HG02938 (cell line): Measurements from ENCODE around the gene C2orf42.
"Not testable (repeated sequence)": the region's sequence is repeated elsewhere in the genome, so short reads cannot be mapped to it uniquely, and the experiment has no call there.

Experiments
- ATAC-seq: cut with Tn5 transposase; IDR thresholded peaks from one replicate; pipeline ENCODE4 v1.9.1; 2021; ENCODE audit warnings: mild to moderate bottlenecking, moderate library complexity; ENCODE audit not compliant: unreplicated experiment

Gene C2orf42

DNA sequence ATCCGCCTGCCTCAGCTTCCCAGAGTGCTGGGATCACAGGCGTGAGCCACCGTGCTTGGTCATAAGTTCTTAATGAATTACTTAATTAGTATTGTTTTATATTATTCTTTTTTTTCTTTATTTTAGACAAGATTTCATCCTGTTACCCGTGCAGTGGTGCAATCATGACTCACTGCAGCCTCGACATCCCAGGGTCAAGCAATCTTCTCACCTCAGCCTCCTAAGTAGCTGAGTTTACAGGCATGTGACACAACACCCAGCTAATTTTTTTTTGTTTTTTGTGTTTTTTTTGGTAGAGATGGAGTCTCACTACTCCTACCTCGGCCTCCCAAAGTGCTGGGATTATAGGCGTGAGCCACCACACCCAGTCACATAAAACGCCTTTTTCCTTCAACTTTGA lies 17.3 kb downstream of the C2orf42 start:
- no peak for ATAC-seq

DNA sequence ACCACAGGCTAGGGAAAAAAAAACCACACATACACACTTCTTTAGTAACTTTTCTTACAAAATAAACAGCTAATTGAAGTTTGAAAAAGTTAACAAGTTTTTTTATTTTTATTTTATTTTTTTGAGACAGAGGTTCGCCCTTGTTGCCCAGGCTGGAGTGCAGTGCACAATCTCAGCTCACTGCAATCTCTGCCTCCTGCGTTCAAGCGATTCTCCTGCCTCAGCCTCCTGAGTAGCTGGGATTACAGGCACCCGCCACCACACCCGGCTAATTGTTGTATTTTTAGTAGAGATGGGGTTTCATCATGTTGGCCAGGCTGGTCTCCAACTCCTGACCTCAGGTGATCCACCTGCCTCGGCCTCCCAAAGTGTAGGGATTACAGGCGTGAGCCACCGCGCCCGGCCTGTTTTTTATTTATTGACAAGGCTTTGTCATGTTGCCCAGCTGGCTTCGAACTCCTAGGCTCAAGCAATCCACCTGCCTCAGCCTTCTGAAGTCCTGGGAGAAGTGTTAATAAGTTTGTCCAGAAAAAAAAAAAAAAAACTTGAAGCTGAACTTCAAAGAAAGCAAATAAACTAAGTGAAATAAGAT lies 21.1 kb downstream of the C2orf42 start:
- not testable (repeated sequence) for ATAC-seq

GRCh38 chr2:70161069-70161534 lies 29.7 kb downstream of the C2orf42 start:
- peak; percentile 75 for ATAC-seq

- no peak for ATAC-seq
These were observed 30.3 kb downstream of the C2orf42 start for GRCh38 chr2:70160545-70160944.

GRCh38 chr2:70149130-70149686 lies 41.6 kb downstream of the C2orf42 start:
- not testable (repeated sequence) for ATAC-seq

DNA sequence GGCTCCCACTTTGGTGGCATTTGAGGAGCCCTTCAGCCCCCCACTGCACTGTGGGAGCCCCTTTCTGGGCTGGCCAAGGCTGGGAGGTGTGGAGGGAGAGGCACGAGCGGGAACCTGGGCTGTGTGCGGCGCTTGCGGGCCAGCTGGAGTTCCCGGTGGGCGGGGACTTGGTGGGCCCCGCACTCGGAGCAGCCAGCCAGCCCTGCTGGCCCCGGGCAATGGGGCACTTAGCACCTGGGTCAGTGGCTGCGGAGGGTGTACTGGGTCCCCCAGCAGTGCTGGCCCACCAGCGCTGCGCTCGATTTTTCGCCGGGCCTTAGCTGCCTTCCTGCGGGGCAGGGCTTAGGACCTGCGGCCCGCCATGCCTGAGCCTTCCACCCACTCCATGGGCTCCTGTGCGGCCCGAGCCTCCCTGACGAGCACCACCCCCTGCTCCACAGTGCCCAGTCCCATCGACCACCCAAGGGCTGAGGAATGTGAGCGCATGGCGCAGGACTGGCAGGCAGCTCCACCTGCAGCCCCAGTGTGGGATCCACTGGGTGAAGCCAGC lies 42.5 kb downstream of the C2orf42 start:
- not testable (repeated sequence) for ATAC-seq

DNA sequence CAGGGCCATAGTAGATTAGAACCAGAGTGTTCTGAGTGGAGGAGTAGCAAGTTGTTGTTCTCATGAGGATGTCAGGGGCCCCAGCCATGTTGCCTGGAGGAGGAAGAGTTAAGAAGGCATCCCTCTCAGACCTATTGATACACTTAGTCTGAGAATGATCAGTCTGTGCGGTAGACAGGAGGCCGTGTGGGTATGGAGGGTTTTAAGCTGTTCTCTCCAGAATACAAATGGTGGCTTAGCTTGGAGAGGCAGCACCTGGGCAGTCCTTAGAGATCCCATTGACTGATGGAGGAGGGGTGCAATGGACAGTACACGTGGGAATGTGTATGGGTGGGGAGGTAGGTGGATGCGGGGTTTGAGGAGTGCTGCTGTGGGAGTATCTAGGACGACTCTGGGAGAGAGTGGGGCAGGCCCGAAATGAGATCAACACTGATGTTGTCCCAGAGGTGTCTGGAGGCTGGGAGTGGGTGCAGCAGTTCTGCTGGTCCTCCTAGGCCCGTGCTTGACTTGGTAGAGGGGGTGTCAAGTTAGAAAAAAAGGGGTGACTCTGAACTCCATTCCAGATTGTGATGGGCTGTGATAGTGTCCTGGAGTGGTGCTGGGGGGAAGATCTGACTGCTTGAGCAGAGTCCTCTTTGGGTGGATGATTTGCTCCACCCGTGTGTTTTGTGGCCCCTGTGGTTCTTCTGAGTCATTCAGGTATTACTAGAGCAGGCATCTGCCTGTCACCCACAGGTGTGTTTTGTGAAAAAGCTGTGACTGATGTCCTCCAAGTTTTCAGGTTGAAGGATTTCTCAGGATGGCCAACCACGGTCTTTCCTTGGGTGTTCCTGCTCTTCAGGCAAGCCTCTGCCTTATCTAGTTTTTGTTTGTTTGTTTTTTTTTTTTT lies 44.7 kb downstream of the C2orf42 start:
- no peak for ATAC-seq

- no peak for ATAC-seq
These were observed 45.7 kb downstream of the C2orf42 start for GRCh38 chr2:70145144-70145490.

- ATAC-seq = no peak
These were observed 46.2 kb downstream of the C2orf42 start for GRCh38 chr2:70144443-70145143.

DNA sequence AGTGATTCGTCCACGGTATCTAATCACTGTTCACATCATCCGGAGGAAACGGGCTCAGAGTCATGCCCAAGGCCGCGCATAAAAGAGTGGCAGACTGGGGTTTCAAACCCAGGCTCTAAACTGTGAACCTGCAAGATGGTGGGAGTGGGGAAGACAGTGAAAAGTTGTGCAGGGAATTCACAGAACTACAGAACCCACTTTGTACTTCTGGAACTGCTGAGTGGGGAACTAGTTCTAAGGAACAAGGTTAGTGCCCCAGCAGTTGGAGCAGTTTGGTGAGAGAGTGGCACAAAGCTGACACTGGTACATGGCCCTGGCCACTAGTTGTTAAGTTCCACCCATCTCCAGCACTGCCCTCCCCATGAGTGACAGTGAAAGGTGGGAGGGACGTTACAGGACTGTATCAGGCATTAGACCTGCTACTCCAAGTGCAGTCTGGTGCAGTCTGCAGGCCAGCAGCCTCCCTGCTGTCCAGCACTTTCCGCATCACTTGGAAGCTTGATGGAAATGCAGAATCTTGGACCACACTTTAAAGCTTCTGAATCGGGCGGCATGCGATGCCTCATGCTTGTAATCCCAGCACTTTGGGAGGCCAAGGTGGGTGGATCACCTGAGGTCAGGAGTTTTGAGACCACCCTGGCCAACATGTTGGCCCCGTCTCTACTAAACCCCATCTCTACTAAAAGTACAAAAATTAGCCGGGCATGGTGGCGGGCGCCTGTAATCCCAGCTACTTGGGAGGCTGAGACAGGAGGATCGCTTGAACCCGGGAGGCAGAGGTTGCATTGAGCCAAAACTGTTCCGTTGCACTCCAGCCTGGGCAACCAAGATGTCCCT lies 47.3 kb downstream of the C2orf42 start:
- no peak for ATAC-seq

DNA sequence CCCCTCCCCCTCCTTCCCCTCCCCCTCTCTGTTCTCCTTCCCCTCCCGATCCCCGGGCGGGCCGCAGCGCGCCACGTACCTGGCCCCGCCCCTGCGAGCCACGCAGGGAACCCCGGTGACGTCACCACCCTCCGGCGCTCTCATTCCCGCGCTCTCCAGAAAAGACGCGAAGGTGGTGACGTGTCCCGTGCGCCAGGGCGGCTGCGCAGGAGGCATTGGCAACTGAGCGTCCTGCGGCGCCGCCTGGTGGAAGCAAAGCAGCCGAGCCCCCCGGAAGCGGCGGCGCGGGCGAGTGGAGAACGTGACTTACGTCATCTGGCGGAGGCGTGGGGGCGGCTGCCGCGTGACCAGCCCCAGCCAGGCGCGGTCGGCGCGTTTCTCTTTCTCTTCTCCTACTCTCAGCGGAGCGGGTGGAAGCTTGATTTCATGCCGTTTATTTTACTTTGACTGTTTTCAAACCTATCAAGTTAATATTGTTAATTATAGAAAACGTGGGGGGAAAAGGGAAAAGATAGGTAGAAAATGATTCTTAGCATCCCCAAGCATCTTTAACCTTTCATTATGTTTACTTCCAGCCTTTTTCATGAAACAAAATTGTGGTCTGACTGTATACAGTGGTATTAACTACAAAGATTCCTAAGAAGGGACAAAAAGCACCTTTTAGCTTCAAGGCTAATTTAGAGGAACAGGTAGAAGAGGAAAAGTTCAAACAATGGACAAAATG lies 48.1 kb downstream of the C2orf42 start:
- ATAC-seq = peak; percentile 57

- peak; percentile 25 for ATAC-seq
These were observed 48.8 kb downstream of the C2orf42 start for GRCh38 chr2:70141902-70142589.

GRCh38 chr2:70141212-70141901 lies 49.5 kb downstream of the C2orf42 start:
- peak; percentile 46 for ATAC-seq

- no peak for ATAC-seq
These were observed 50.0 kb downstream of the C2orf42 start for GRCh38 chr2:70140791-70141211.

DNA sequence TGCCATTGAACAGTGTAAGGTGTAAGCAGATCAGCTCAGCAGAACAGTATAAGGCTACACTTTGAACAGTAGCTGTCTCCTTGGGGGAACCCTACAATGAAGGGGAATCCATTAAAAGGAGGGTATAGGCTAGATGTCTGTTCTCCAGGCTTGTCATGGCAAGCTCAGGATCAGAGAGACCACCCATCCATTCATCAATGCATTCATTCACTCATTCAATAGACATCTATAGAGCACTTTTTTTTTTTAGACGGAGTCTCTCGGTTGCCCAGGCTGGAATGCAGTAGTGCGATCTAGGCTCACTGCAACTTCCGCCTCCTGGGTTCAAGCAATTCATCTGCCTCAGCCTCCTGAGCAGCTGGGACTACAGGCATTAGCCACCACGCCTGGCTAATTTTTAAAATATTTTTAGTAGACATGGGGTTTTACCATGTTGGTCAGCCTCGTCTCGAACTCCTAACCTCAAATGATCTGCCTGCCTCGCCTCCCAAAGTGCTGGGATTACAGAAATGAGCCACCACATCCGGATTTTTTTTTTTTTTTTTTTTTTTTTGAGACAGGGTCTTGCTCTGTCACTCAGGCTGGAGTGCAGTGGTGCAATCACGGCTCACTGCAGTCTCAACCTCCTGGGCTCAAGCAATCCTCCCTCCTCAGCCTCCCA lies 56.4 kb downstream of the C2orf42 start:
- ATAC-seq = not testable (repeated sequence)

- no peak for ATAC-seq
These were observed 57.1 kb downstream of the C2orf42 start for GRCh38 chr2:70133491-70134322.

- ATAC-seq = no peak
These were observed 57.7 kb downstream of the C2orf42 start for GRCh38 chr2:70133127-70133452.
